ENCODE data around the gene SLC43A1. TPM values are rescaled to one million over a fixed set of nuclear protein-coding genes. Genes with fewer than 3 reads are reported as not detected.

The SLC43A1 gene
- total and polyA plus RNA-seq, 8 donors = 11.7 to 25.3 (median 18.0) TPM

- no peak overlapping the region for H3K27ac ChIP-seq
- ATAC-seq (no peak), DNase-seq (no peak)
- intact Hi-C loops (cut with DNase I) = no loop called here
- H3K36me3 ChIP-seq = no peaks in the 10 kb centered on the region
- H3K4me3 ChIP-seq = no peak overlapping the region
- peaks cover 21 to 35% of the 10 kb centered on the region in 2 donors for H3K4me1 ChIP-seq
- TF ChIP-seq, protein P1, sequence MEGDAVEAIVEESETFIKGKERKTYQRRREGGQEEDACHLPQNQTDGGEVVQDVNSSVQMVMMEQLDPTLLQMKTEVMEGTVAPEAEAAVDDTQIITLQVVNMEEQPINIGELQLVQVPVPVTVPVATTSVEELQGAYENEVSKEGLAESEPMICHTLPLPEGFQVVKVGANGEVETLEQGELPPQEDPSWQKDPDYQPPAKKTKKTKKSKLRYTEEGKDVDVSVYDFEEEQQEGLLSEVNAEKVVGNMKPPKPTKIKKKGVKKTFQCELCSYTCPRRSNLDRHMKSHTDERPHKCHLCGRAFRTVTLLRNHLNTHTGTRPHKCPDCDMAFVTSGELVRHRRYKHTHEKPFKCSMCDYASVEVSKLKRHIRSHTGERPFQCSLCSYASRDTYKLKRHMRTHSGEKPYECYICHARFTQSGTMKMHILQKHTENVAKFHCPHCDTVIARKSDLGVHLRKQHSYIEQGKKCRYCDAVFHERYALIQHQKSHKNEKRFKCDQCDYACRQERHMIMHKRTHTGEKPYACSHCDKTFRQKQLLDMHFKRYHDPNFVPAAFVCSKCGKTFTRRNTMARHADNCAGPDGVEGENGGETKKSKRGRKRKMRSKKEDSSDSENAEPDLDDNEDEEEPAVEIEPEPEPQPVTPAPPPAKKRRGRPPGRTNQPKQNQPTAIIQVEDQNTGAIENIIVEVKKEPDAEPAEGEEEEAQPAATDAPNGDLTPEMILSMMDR (IDR thresholded peaks at IDR 0.05) = no peak
- peaks cover 11 to 49% of the 10 kb centered on the region in 2 donors for H3K27me3 ChIP-seq
- H3K9me3 ChIP-seq = no peaks in the 10 kb centered on the region
Observed at GRCh38 chr11:57462597-57462996, 52.9 kb downstream of the SLC43A1 start.

- Histone ChIP-seq H3K36me3 (no peaks in the 10 kb centered on the region), H3K27me3 (peaks cover 11 to 54% of the 10 kb centered on the region in 2 donors), H3K4me1 (peaks cover 25 to 42% of the 10 kb centered on the region in 2 donors), H3K9me3 (no peaks in the 10 kb centered on the region), H3K4me3 (no peak overlapping the region), H3K27ac (no peak overlapping the region)
- ATAC-seq = no peak
- no peak for DNase-seq
- intact Hi-C loops (cut with DNase I) = no loop called here
- TF ChIP-seq, protein P1 (IDR thresholded peaks at IDR 0.05) = no peak
Observed at GRCh38 chr11:57461841-57462489, 53.5 kb downstream of the SLC43A1 start.

DNA sequence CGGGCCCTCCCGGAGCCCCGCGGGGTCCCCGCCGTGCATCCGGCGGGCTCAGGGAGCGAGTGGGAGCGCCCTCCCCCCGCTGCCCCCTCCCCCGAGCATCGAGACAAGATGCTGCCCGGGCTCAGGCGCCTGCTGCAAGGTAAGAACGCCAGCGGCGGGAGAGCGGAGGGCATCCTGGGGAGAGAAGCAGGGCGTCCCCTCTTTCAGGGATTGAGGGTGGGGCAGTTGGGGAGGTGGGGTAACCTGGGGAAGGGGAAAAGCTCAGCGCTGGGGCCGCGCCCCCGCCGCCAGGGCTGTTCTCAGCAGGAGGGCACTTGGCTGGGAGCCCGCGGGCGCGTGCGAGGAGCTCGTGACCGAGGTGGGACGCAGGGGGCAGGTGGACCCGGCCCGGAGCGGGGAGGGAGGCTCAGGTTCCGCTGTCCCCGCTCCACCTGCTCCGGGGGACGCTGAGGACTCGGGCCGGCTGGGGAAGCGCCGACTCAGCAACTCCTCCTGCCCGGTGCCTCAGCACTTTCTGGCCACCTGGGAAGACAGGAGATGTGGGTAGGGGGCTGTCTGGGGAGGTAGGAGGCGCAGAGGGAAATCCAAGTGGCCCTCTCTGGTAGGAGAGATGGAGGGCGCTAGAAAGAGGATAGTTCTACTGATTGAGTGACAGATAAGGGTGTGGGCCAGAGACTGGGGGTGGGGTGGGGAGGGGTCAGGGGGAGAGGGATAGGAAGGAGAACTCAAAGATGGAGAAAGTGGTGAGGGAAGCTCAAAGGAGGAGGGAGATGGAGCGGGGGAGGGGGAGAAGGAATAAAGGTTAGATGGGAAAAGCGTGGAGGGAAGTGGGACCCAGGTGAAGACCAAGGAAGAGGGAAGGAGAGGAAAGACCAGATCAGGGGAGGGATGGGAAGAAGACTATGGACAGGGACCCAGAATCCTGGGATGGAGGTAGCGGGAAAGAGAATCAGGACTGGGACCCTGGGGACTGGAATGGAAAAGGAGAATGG lies 54.4 kb downstream of the SLC43A1 start:
- ATAC-seq = no peak
- Histone ChIP-seq H3K4me1 (peaks cover 25 to 44% of the 10 kb centered on the region in 2 donors), H3K4me3 (peak overlapping the region; percentile 29 to 47), H3K27me3 (peaks cover 11 to 57% of the 10 kb centered on the region in 2 donors), H3K27ac (no peak overlapping the region), H3K9me3 (no peaks in the 10 kb centered on the region), H3K36me3 (no peaks in the 10 kb centered on the region)
- intact Hi-C loops (cut with DNase I) = no loop called here
- TF ChIP-seq, protein P1 (IDR thresholded peaks at IDR 0.05) = no peak
- peak in 1 of 4 donors; percentile 84 for DNase-seq

GRCh38 chr11:57460022-57460757 lies 55.3 kb downstream of the SLC43A1 start, which contains the start of gene RTN4RL2:
Gene RTN4RL2 (plus strand): TSS chr11:57460528. CDS start chr11:57460866, 338 bp downstream.
- TF ChIP-seq, protein P1 (IDR thresholded peaks at IDR 0.05) = peak in 1 of 2 donors; percentile 30
- DNase-seq (peak; percentile 41 to 91 (median 54)), ATAC-seq (peak; percentile 38)
- H3K9me3 ChIP-seq = no peaks in the 10 kb centered on the region
- intact Hi-C loops (cut with DNase I) = no loop called here
- peak within 1 kb of the TSS; percentile 29 to 47 for H3K4me3 ChIP-seq
- peaks cover 25 to 44% of the 10 kb centered on the region in 2 donors for H3K4me1 ChIP-seq
- no peaks in the 10 kb centered on the region for H3K36me3 ChIP-seq
- H3K27ac ChIP-seq = no peak within 1 kb of the TSS
- peaks cover 11 to 57% of the 10 kb centered on the region in 2 donors for H3K27me3 ChIP-seq

Measured in left lung (tissue), 10 donors.